NCI-H774 (cell line): ENCODE measurements around the gene MKRN3.

Source experiments
- DNase-seq: peaks from one replicate; lab custom pipeline; 2025; lab: John Stamatoyannopoulos, UW

Gene MKRN3

DNA sequence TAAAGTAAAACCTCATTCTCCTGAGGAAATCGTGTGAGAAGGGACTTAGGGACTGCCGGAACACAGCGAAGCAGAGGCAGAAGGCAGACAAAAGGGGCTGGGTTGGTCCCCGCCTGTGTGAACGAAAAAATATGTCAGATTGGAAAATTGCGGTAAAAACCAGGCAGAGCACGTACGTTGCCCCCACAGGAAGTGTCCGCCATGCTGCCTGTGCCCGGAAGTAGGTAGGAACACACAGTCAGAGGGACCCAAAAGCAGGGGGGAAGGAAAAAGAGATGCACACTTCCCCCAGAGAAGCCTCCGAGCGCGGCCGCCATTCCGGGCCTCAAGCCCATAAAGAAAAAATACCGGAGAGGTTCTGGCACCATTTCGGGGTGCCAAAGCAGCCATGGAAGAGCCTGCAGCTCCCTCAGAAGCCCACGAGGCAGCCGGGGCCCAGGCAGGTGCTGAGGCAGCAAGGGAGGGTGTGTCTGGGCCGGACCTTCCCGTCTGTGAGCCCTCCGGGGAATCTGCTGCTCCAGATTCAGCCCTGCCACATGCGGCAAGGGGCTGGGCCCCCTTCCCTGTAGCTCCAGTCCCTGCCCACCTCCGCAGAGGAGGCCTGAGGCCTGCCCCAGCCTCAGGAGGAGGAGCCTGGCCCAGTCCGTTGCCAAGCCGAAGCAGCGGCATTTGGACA lies at the start of gene MKRN3:
Gene MKRN3 (plus strand): TSS at position 280 of the 676 bp plus-strand sequence. CDS start 109 bp downstream, at position 389.
- peak; percentile 88 for DNase-seq

DNA sequence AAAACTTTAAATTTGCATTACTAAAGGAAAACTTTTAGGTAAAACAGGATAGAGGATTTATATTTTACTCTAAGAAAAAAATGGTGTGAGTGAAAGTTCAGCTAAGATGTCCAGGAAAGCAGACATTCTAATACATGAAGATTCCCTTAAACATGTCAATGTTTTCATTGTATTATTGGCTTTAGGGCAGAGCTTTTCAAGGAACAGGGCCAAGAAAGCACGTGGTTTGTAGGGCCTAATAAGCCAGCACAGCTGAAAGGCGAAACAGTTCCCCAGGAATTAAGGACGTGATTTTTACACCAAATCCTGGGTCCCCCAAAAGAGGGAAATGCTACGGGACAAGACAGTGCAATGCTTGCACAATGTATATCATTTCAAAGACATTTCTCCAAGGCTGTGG lies 48.6 kb upstream of the MKRN3 start:
- no peak for DNase-seq

DNA sequence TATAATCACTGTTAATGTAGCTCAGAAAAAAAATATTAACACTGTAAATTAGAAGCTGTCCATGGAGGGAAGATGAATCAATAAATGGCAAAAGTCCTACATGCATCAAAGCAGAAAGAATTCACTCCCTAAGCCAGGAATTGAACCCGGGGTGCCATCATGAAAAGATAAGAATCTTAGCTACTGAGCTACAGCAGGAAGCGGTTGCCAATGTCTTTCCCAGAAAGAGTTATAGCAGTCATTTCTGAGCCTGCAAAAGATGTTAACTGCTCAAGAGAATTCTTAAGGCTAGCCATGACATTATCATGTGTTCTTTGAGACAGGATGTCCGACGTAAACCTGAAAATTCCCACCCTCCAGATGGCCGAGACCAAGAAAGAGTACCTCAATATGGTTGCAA lies 47.4 kb upstream of the MKRN3 start:
- no peak for DNase-seq

DNA sequence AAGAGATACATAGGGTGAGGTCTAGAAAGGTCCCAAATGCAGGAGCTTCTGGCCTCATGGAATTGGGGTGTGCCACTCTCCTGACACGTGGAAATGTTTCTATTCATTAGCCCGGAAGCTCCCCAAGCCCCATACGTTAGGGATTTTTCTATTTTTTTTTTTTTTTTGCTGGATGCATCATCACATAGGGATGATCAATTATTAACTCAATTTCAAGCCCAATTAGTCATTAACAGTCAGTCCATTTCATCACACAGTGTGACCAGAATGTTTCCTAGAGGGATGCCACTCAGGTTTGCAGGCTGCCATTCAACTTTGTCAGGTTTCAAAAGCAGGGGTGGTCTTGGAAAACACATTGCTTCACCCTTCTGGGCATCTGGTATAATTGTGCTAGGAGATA lies 40.7 kb upstream of the MKRN3 start:
- DNase-seq: no peak

DNA sequence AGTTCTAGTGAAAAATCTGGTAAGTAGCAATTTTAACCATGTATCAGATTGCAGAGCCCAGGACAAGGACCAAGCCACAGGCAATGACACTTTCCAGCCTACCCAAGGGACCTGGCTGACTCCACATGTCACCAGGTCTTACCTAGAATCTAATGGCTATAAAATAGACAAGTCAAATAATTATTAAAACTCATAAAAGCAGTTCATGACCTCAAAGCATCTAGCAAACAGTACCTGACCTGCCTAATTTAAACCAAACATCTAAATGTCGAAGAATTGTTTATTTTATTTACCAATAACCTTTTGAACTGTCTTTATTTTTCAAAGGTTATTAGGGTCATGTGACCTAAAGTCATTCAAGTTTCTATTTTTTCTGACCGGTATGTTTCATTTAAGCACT lies 35.6 kb upstream of the MKRN3 start:
- no peak for DNase-seq

DNA sequence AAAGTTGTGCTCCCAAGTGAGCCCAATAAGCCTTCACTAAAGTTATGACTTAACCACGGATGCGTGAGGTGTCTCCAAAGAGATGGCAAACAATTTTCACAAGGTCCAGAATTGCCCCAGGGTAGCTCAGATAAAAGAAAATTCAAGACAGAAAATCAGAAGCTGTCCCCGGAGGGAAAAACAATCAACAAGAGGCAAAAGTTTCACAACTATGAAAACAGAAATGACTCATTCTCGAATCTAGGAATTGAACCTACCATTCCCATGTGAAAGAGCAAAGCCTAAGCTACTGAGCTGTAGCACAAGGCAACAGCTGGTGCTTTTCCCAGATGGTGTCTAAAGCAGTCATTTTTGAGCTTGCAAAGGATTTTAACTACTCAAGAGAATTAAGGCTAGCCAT lies 33.5 kb upstream of the MKRN3 start:
- DNase-seq: no peak

DNA sequence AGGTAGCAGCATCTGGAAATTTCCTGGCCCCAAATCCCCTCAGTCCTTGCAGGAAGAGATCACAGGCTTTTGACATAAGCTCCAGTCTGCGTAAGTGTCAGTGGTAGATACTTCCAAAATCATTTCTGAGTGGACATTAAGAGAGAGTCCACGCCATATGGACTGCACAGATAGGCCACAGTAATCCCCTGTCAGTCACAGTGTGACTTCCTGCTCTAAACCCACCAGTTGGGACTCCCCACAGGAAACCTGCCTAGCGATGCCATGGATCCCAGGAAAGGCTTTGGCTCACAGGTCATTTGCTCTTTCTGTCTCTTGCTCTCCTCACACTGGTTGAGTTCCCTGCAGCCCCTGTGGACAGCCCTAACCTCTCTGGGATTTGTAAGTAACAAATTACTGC lies 28.8 kb upstream of the MKRN3 start:
- DNase-seq: no peak

DNA sequence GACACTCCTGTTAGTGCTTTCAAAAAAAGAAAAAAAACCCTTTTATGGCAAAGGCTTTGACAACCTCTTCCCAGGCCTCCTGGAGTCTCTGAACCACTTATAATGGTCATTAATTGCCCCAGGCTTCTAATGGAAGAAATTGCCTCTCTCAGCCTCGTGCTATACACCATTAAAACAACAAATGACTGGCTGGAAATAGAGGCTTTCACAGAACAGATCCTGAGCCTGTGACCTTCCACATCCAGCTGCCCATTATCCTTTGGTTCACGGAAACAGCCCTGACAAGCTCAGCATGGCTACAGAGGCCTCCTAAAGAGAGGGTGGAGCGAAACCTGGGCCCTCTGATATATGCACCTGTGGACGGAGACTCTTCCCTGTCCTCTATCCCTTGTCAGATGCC lies 26.8 kb upstream of the MKRN3 start:
- no peak for DNase-seq

DNA sequence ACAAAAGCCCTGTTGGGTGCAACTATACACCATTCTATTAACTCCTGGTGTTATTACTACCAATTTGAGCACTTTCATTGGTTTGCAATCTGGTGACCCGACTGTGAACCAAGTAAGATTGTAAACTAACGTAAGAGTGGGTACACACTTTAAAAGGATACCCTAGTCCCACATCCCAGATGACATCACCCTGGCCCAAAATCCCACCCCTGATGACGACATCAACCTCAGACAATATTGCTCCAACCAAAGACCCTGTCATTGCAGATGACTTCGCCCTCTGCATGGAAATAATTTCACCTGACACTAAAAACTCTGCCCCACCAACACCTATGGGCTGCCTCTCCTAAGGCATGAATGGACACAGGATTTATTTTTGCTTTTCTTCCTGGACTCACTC lies 25.6 kb upstream of the MKRN3 start:
- no peak for DNase-seq

DNA sequence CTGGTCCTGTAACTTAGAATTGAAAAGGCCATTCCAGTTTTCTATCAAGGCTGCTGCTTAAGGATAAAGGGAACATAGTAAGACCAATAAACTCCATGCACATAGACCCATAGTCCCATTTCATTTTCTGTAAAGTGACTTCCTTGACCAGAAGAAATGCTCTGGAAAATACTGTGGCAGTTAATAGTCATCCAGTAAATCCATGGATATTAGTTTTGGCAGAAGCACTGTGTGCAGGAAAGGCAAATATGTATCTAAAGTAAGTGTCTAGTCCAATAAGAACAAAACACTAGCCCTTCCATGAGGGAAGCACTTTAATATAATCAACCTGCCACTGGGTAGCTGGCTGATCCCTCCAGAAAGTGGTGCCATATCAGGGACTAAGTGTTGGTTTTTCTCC lies 19.3 kb upstream of the MKRN3 start:
- no peak for DNase-seq

DNA sequence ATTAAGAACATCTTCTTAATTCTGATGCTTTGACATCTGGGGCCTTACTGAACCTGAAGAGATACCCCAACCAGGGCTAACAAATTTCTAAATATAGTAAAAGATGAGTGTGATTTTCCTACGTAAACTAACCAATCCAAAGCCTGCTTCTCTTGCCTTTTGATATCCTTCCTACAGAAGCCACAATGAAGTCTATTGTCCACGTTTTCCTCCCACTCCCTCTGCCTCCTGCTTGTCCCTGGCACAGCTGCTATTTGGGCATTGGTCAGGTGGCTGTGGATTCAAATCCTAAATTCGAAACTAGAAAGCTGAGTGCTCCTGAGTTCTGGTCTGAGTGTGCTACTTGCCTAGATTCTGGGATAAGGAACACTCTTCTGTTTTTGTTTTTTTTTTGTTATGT lies 17.4 kb upstream of the MKRN3 start:
- DNase-seq: no peak

DNA sequence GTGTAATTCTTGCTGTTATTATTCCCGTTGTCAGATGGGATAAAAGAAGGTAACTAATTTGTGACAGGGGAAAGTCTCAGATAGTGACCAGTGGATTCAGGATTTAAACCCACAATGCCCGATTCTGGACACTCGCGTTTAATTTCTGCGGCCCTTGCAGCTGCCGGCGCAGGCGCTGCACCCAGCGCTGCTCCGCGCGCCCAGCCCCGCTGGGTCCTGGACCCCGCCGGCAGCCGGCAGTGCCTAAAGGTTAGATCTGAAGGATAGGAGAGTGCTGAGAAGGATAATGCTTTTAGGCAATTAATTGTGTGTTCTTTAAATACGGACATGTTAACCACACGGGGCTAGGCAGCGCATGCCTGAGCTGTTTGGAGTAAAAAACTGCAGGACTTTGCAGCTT lies 3.6 kb upstream of the MKRN3 start:
- no peak for DNase-seq

DNA sequence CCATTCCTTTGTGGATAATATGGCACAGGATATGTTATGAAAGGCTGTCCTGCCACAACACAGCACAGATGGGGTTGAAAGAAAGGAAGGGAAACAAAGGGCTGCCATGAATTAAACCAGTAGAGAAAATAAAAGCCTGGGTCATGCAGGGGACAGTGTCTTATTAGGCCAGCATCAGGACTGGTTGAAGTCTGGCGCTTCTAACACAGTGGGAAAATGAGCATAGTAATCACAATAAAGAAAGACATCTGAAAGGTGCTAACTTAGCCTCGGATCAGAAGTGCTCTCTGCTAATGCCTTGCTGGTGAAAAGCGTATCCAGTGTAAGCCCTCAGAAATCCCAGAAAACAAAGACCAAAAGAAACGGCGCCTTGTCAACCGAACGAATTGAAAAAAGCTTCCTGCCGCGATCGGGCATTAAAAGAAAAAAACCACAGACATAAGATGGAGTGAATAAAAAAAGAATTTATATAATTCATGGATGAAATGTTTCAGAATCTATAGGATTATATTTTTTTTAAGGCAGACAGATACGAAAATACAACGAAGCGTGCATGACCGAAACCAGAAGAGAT lies 566 bp upstream of the MKRN3 start:
- DNase-seq: peak; percentile 23

DNA sequence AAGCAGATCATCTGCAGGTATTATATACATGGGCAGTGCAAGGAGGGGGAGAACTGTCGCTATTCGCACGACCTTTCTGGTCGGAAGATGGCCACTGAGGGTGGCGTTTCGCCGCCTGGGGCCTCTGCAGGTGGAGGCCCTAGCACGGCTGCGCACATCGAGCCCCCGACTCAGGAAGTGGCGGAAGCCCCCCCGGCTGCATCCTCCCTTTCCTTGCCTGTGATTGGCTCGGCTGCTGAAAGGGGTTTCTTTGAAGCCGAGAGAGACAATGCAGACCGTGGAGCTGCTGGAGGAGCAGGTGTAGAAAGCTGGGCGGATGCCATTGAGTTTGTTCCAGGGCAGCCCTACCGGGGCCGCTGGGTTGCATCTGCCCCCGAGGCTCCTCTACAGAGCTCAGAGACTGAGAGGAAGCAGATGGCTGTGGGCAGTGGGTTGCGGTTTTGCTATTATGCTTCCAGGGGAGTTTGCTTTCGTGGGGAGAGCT lies 639 bp downstream of the MKRN3 start:
- peak; percentile 90 for DNase-seq

DNA sequence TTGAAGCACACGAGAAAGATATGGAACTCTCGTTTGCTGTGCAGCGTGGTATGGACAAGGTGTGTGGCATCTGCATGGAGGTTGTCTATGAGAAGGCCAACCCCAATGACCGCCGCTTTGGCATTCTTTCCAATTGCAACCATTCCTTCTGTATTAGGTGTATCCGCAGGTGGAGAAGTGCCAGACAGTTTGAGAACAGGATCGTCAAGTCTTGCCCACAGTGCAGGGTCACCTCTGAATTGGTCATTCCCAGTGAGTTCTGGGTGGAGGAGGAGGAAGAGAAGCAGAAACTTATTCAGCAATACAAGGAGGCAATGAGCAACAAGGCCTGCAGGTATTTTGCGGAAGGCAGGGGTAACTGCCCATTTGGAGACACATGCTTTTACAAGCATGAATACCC lies 1.2 kb downstream of the MKRN3 start:
- no peak for DNase-seq

DNA sequence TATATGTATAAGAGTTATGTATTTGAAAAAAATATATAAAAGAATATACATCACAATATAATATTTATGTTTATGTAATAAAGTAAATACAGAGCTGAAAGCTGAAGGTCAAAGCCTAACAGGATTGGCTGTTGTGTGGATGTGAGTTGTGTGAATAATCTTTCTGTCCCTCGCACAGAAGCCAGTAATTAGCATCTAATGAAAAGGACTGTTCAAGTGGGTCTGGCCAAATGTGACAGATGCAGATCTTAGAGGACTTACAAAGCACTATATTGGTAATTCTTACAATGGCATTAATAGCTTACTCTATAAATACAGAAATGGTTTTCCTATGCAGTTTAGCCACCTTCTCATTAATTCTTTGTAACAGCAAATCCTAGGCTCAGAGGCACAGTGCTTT lies 2.4 kb downstream of the MKRN3 start:
- DNase-seq: no peak

DNA sequence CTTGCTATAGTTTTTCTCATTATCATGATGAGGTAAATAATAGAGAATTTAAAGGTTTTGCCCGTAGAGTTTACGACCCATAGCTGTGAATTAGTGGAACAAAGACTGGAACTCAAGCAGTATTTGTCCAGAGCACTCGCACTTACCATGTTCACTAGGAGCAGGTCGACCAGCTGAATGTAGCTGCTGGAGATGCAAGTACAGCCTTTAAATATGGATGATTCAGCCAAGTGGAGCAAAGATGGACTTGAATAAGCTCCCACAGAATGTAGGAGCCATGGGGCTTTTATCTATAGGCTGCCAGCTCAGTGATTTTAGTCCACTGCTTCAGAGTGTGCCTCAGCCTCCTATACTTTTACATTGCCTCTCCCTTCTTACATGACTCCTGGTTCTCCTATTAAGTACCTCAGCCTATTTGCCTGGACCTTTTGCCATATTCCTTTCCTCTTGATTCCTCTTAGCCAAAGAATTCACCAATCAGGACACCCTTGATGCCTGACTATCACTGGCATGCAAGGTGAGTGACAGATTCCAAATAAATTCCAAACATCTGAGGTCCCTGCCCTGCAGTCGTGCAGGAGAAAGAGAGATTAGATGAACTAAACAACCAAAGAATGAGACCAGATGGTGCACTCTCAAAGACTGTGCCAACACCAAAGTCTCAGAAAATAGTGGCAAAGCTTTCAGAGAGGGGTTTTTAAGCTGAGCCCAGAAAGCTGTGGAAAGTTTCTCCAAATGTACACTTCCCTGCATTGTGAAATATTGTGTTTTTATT lies 3.9 kb downstream of the MKRN3 start:
- DNase-seq: no peak

DNA sequence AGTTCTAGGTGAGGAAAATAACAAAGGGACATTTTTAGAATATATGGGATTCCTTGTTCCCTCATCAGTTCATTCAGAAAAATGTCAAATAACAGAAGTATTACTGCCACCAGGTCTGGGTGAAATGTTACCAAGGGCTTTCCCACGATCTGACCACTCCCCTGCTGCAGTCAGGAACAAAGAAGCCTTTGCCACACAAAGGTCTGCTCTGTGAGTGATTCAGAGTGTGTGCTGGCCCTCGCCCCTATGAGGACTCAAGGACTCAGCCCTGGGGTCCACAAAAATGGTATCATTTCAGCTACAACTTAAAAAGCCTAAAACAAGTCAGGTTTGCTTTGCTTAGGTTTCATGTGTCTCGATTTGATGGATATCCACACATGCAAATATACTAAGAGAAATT lies 5.0 kb downstream of the MKRN3 start:
- DNase-seq: no peak

DNA sequence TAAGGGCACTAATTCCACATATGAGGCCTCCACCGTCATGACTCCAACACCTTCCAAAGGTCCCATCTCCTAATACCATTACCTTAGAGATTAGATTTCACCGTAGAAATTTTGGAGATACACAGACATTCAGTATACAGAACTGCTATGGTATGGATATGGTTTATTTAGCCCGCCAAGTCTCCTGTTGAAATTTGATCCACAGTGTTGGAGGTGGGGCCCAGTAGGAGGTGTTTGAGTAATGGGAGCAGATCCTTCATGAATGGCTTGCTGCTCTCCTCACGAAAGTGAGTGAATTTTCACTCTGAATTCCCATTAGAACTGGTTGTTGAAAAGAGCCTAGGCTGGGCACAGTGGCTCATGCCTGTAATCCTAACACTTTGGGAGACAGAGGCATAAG lies 7.4 kb downstream of the MKRN3 start:
- no peak for DNase-seq

DNA sequence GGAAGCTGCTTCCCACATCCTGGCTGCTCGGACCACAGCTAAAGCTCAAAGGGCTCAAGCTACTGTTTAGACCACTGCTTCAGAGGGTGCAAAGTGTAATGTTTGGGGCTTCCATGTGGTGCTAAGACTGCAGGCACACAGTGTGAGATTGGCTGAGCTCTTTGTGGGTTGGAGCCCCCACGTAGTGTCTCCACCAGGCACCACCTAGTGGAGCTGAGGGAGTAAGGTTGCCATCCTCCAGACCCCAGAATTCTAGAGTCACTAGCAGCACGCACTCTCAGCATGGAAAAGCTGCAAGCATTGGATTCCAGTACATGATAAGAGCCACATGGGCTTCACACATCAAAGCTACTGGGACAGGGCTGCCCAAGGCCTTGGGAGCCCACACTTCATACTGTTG lies 9.3 kb downstream of the MKRN3 start:
- DNase-seq: no peak

DNA sequence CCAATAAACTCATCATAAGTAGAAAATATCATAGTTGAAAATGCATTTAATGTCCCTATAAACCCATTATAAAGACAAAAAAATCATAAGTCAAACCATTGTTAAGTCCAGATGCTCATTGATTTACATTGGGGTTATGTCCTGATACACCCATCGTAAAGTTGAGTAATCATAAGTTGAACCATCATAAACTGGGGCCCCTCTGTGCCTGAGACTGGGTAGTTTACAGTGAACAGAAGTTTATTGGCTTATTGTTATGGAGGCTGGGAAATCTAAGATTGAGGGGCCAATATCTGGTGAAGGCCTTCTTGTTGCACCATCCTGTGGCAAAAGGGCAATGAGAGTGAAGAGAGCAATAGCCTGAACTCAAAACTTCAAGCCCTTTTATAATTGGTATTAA lies 10.6 kb downstream of the MKRN3 start:
- no peak for DNase-seq

DNA sequence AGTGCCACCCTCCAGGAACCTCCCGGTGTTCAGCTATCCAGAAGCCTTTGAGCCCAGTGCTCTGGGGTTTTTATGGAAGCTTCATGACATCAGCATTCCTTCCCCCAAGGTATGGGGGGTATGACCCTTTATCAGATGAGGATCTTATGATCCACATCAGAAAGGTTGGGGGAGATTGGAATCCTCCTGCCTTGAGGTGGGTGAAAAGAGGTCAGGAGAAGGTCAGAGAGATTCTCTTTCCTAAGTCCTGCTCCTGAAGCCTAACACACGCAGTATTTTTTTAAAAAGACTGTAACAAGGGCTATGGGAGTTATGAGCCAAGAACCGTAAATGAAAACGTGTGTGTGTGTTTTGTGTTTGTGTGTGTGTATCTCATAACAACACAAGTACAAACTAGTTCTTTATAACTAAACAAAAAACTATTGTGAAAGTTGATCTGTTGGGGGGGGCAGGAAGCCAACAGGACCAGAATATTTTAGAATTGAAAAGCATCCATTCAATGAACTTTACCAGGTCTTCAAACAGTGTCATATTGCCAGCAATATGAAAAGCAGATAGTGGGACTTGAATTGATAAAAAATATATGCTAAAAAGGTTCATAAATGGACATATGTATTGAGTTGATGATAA lies 13.2 kb downstream of the MKRN3 start:
- DNase-seq: no peak

DNA sequence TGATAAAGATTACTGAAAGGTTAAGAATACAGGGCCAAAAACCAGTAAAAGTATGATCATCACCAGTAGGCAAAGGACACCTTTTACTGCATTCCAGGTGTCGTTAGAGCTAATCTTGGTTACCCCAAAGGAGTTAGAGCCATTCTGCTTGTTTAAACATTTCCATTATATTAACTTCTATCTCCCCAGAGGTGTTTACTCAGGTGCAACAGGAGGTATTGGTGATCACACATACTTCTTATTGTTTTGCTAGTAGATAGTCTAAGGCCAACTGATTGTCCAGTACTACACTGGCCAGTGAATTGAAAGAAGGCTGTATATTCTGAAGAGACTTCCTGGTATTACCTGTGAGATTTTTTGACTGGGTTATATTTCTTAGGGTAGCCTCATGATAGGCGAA lies 22.8 kb downstream of the MKRN3 start:
- no peak for DNase-seq
